Panc1 (cell line): ENCODE data around the gene PSMB8. TPM values are rescaled to one million over a fixed set of nuclear protein-coding genes. Genes with fewer than 3 reads are reported as not detected.

Experiments
- ATAC-seq: fragments of 200-7000 bp; cut with Tn5 transposase; 2 replicates; pipeline ENCODE4 v1.9.1; 2020; ENCODE audit warnings: mild to moderate bottlenecking, moderate library complexity
- BruUV-seq: library from RNA; stranded (reverse); fragments of 400-500 nt; replicated peaks from 2 replicates; lab custom pipeline; 2021; lab: Mats Ljungman, UMichigan
- CTCF ChIA-PET: fragments of 300-600 bp; sonication (Branson Sonifier 250); formaldehyde crosslinking; loops from one replicate; lab custom pipeline; 2022; ENCODE audit warnings: antibody characterized with exemption; lab: Charles Lee
- POLR2A ChIA-PET: fragments of 300-600 bp; sonication (Branson Sonifier 250); formaldehyde crosslinking; loops from one replicate; lab custom pipeline; 2022; ENCODE audit warnings: antibody characterized with exemption; lab: Charles Lee
- DNase-seq: peaks from one replicate; pipeline ENCODE4 v3.0.0-alpha.2; 2010; ENCODE audit warnings: low read depth, low spot score
- H3K27ac ChIP-seq: 2 replicates; pipeline ENCODE4 v1.5.1; 2011; ENCODE audit warnings: mild to moderate bottlenecking, low read length, inconsistent platforms
- H3K27me3 ChIP-seq: fragments of 200-500 bp; sonication (Bioruptor generic); 2 replicates; pipeline ENCODE4 v1.6.0; 2014; ENCODE audit warnings: low read length, inconsistent platforms; ENCODE audit not compliant: control insufficient read depth, insufficient read depth
- H3K36me3 ChIP-seq: fragments of 200-500 bp; sonication (Bioruptor generic); 2 replicates; pipeline ENCODE4 v1.5.1; 2014; ENCODE audit warnings: inconsistent platforms, mild to moderate bottlenecking, low read length, moderate library complexity; ENCODE audit not compliant: control insufficient read depth, insufficient read depth
- H3K4me1 ChIP-seq: 2 replicates; pipeline ENCODE4 v1.5.1; 2011; ENCODE audit warnings: inconsistent platforms, mild to moderate bottlenecking, low read length, moderate library complexity; ENCODE audit not compliant: control insufficient read depth, insufficient read depth
- H3K4me3 ChIP-seq, 2 experiments: 2 replicates each; pipeline ENCODE4 v1.5.1; 2011 to 2012; ENCODE audit warnings: low read depth in 2 of 2, low read length in 2 of 2, mild to moderate bottlenecking in 2 of 2, inconsistent platforms in 1 of 2, moderate library complexity in 1 of 2
- H3K9me3 ChIP-seq: fragments of 200-500 bp; sonication (Bioruptor generic); 2 replicates; pipeline ENCODE4 v1.5.1; 2014; ENCODE audit warnings: low read depth, mild to moderate bottlenecking, inconsistent platforms, low read length, moderate library complexity; ENCODE audit not compliant: control insufficient read depth, insufficient read depth
- POLR2AphosphoS5 ChIP-seq: IDR thresholded peaks from 2 replicates; pipeline ENCODE4 v1.6.1; 2012; ENCODE audit warnings: mild to moderate bottlenecking, low read depth, low read length, moderate library complexity
- REST ChIP-seq, 2 experiments: IDR thresholded peaks; 2 replicates each; pipeline ENCODE4 v1.6.1; 2011 to 2012; ENCODE audit warnings: low read depth in 2 of 2, control low read depth in 1 of 2, low read length in 1 of 2, mild to moderate bottlenecking in 1 of 2, moderate library complexity in 1 of 2; ENCODE audit not compliant: insufficient read depth in 1 of 2
- SIN3A ChIP-seq: IDR thresholded peaks from 2 replicates; pipeline ENCODE4 v1.6.1; 2012; ENCODE audit warnings: low read depth, mild to moderate bottlenecking, low read length, moderate library complexity, borderline replicate concordance; ENCODE audit not compliant: insufficient read depth
- TCF7L2 ChIP-seq: IDR thresholded peaks from 2 replicates; pipeline ENCODE4 v1.6.1; 2011; ENCODE audit warnings: mild to moderate bottlenecking, low read depth, low read length, inconsistent platforms
- in situ Hi-C: cut with HindIII; loops from 2 replicates; pipeline ENCODE4 v1.10.0; 2016; ENCODE audit warnings: low sequenced_read_pairs, low pct_unique_long_range_greater_than_20kb
- intact Hi-C: fragments of 100-400 bp; cut with micrococcal nuclease; formaldehyde crosslinking; loops from one replicate; pipeline ENCODE4 v1.10.0; 2022; ENCODE audit not compliant: unreplicated experiment
- total RNA-seq: library from RNA; stranded (reverse); gene quantifications from one replicate; pipeline ENCODE4 v1.2.1, GENCODE V29; 2021; ENCODE audit not compliant: unreplicated experiment
- TF ChIP-seq, protein P1 (sequence below): fragments of 450-650 bp; IDR thresholded peaks from 2 replicates; pipeline ENCODE4 v1.5.1; 2017; ENCODE audit warnings: mild to moderate bottlenecking

PSMB8 gene
- total RNA-seq, 1 experiment from 2014 or later: 43.8 TPM

- ChIA-PET CTCF (no interaction called here), POLR2A (no interaction called here)
- Histone ChIP-seq H3K9me3 (no peaks in the 10 kb centered on the region), H3K27ac (no peak overlapping the region), H3K4me3 (no peak overlapping the region), H3K27me3 (peaks cover 9% of the 10 kb centered on the region; the same call in 1 of the 2 replicates), H3K4me1 (peaks cover 13% of the 10 kb centered on the region), H3K36me3 (no peaks in the 10 kb centered on the region)
- intact Hi-C loops: loop anchor here (10.0 kb wide), 1 partner anchor 451 kb away; no protein-coding TSS in a partner anchor
- no peak for ATAC-seq
- in situ Hi-C loops: no loop called here
- no peak for TF ChIP-seq TCF7L2
- no peak for TF ChIP-seq POLR2AphosphoS5
- TF ChIP-seq, protein P1, sequence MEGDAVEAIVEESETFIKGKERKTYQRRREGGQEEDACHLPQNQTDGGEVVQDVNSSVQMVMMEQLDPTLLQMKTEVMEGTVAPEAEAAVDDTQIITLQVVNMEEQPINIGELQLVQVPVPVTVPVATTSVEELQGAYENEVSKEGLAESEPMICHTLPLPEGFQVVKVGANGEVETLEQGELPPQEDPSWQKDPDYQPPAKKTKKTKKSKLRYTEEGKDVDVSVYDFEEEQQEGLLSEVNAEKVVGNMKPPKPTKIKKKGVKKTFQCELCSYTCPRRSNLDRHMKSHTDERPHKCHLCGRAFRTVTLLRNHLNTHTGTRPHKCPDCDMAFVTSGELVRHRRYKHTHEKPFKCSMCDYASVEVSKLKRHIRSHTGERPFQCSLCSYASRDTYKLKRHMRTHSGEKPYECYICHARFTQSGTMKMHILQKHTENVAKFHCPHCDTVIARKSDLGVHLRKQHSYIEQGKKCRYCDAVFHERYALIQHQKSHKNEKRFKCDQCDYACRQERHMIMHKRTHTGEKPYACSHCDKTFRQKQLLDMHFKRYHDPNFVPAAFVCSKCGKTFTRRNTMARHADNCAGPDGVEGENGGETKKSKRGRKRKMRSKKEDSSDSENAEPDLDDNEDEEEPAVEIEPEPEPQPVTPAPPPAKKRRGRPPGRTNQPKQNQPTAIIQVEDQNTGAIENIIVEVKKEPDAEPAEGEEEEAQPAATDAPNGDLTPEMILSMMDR: no peak
- no peak for TF ChIP-seq REST (IDR thresholded peaks at IDR 0.05; ENCODE audit: insufficient read depth in 1 of 2, low read depth in 2 of 2, low read length in 1 of 2)
- TF ChIP-seq SIN3A: no peak
- BruUV-seq: no TSS peak
- no peak for DNase-seq
Observed at GRCh38 chr6:32865724-32866443, 22.0 kb upstream of the PSMB8 start.

GRCh38 chr6:32862725-32863124 is 18.9 kb upstream of the PSMB8 start:
- TF ChIP-seq TCF7L2: no peak
- TF ChIP-seq, protein P1: no peak
- TF ChIP-seq SIN3A: no peak
- H3K4me3 ChIP-seq: no peak overlapping the region
- no peak overlapping the region for H3K27ac ChIP-seq
- intact Hi-C loops: loop anchor here (10.0 kb wide), 1 partner anchor 448 kb away; no protein-coding TSS in a partner anchor
- peaks cover 19% of the 10 kb centered on the region for H3K4me1 ChIP-seq
- POLR2A ChIA-PET: interaction anchor here (0.6 kb wide), 1 partner anchor 71 kb away, joined by 10 read pairs; no protein-coding TSS in a partner anchor
- CTCF ChIA-PET: interaction anchor here (2.0 kb wide), 1 partner anchor 24 kb away, joined by 7 read pairs; the partner anchor contains the start of gene TAP2
- peaks cover 3% of the 10 kb centered on the region; the same call in 1 of the 2 replicates for H3K36me3 ChIP-seq
- no peak for DNase-seq
- no peaks in the 10 kb centered on the region for H3K9me3 ChIP-seq
- BruUV-seq: no TSS peak
- ATAC-seq: no peak
- in situ Hi-C loops: no loop called here
- H3K27me3 ChIP-seq: no peaks in the 10 kb centered on the region
